ENCODE measurements around the gene CADPS. TPM values are rescaled to one million over a fixed set of nuclear protein-coding genes. Genes with fewer than 3 reads are reported as not detected.

CADPS gene
- total RNA-seq, 1 experiment from 2014 or later: not detected

DNA sequence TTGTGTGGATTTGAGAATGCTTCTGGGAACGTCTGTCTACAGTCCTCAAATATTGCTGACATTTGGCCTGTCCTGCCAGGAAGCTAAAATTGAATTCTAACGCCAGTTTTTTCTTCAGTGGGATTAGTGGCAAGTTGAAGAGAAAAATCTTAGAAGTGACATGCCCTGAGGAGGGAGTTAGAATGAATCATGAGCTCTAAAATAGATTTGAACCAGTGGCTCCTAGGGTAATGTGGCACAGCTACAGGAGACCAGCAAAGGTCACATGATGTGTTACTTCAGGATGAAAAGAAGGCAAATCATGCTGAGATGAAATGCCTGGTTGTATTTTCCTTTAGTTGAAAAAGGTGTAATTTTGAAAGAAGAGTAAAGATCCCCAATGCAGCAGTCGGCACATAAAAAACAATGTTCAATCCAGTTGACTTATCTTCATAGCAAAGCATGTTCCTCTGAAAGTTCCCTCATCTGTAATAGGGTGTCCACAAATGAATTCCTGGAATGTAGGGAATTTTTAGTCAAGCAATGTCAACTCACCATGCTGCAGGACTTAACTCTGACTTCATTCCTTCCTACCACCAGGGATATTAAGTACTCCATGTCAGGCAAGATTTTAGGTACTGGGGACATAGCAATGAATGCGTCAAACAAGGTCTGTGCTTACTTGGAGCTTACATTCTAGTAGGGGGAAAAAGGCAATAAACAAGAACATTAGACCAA, 171.6 kb downstream of the CADPS start:
- ChIA-PET CTCF (no interaction called here), POLR2A (ENCODE audit: unreplicated experiment) (interaction anchor here (1.0 kb wide), 1 partner anchor 705 kb away, joined by 3 read pairs; no protein-coding TSS in a partner anchor)
- BruUV-seq (replicated peaks): no TSS peak

DNA sequence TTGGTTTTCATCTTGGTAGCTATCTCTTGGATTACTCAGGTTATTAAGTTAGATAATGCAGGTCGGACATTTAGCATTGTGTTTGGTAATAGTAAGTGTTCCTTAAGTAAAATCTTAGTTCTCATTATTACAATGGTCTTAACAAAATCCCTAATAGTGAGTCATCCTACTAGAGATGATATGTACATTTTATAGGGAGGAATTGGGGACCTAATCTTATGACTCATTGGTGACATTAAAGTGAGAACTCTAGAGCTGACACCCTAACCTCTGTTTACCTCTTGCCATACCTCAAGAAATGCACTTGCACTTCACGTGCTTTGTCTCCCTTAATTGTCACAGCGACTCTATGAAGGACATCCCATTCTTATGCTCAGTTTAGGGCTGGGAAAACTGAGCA, 174.9 kb downstream of the CADPS start:
- no TSS peak for BruUV-seq (replicated peaks)
- Histone ChIP-seq H3K4me2 (ENCODE audit: low read length) (no peak overlapping the region), H3K36me3 (ENCODE audit: low read depth, low read length) (no peaks in the 10 kb centered on the region), H3F3A (ENCODE audit: low read length, unreplicated experiment) (no peaks in the 10 kb centered on the region), H3K4me1 (ENCODE audit: insufficient read depth, low read length) (no peaks in the 10 kb centered on the region), H3K9me2 (replicated peaks; ENCODE audit: low read length) (no peaks in the 10 kb centered on the region), H4K20me1 (ENCODE audit: low read length) (no peaks in the 10 kb centered on the region), H3K27ac (ENCODE audit: low read length) (no peak overlapping the region), H3K9me3 (ENCODE audit: low read length) (no peaks in the 10 kb centered on the region), H3K27me3 (ENCODE audit: low read length) (no peaks in the 10 kb centered on the region), H3K4me3 (ENCODE audit: low read length) (no peak overlapping the region), H2AFZ (ENCODE audit: low read length) (no peak overlapping the region), H3K79me2 (ENCODE audit: low read length) (no peaks in the 10 kb centered on the region), H3K9ac (ENCODE audit: low read length) (no peak overlapping the region)
- TF ChIP-seq EZH2 (IDR thresholded peaks at IDR 0.05; ENCODE audit: low read length, unreplicated experiment): no peak
- TF ChIP-seq, protein P1, sequence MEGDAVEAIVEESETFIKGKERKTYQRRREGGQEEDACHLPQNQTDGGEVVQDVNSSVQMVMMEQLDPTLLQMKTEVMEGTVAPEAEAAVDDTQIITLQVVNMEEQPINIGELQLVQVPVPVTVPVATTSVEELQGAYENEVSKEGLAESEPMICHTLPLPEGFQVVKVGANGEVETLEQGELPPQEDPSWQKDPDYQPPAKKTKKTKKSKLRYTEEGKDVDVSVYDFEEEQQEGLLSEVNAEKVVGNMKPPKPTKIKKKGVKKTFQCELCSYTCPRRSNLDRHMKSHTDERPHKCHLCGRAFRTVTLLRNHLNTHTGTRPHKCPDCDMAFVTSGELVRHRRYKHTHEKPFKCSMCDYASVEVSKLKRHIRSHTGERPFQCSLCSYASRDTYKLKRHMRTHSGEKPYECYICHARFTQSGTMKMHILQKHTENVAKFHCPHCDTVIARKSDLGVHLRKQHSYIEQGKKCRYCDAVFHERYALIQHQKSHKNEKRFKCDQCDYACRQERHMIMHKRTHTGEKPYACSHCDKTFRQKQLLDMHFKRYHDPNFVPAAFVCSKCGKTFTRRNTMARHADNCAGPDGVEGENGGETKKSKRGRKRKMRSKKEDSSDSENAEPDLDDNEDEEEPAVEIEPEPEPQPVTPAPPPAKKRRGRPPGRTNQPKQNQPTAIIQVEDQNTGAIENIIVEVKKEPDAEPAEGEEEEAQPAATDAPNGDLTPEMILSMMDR (conservative IDR thresholded peaks at IDR 0.05; ENCODE audit: low read depth, low read length): no peak
- TF ChIP-seq EZH2phosphoT487 (IDR thresholded peaks at IDR 0.05; ENCODE audit: borderline replicate concordance, low read length): no peak
- intact Hi-C loops (cut with micrococcal nuclease): no loop called here
- ChIA-PET CTCF (no interaction called here), POLR2A (ENCODE audit: unreplicated experiment) (no interaction called here)
- ATAC-seq (no peak), DNase-seq (no peak)

More for the DNA sequence above, 171.6 kb downstream of the CADPS start:
- Histone ChIP-seq H3K27me3 (ENCODE audit: low read length) (no peaks in the 10 kb centered on the region), H3K9me2 (replicated peaks; ENCODE audit: low read length) (no peaks in the 10 kb centered on the region), H2AFZ (ENCODE audit: low read length) (no peak overlapping the region), H3K27ac (ENCODE audit: low read length) (no peak overlapping the region), H3K4me2 (ENCODE audit: low read length) (no peak overlapping the region), H3F3A (ENCODE audit: low read length, unreplicated experiment) (no peaks in the 10 kb centered on the region), H3K79me2 (ENCODE audit: low read length) (no peaks in the 10 kb centered on the region), H3K4me3 (ENCODE audit: low read length) (no peak overlapping the region), H3K4me1 (ENCODE audit: insufficient read depth, low read length) (no peaks in the 10 kb centered on the region), H3K9ac (ENCODE audit: low read length) (no peak overlapping the region), H3K36me3 (ENCODE audit: low read depth, low read length) (no peaks in the 10 kb centered on the region), H4K20me1 (ENCODE audit: low read length) (no peaks in the 10 kb centered on the region), H3K9me3 (ENCODE audit: low read length) (no peaks in the 10 kb centered on the region)
- intact Hi-C loops (cut with micrococcal nuclease): no loop called here
- ATAC-seq: no peak
- no peak for DNase-seq
- TF ChIP-seq EZH2phosphoT487 (IDR thresholded peaks at IDR 0.05; ENCODE audit: borderline replicate concordance, low read length) (no peak), EZH2 (IDR thresholded peaks at IDR 0.05; ENCODE audit: low read length, unreplicated experiment) (no peak)
- TF ChIP-seq, protein P1 (conservative IDR thresholded peaks at IDR 0.05; ENCODE audit: low read depth, low read length): no peak

DNA sequence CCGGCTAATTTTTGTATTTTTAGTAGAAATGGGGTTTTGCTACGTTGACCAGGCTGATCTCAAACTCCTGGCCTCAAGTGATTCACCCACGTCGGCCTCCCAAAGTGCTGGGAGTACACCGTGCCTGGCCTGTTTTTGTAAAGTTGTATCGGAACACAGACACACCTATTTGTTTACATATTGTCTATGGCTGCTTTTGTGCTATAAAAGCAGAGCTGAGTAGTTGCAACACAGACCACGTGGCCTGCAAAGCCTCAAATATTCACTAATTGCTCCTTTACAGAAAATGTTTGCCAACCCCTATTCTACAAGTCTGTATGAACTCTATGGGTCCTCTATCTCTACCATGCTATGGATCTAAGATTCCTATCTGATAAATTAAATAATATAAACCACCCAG, 175.5 kb downstream of the CADPS start:
- Histone ChIP-seq H3K27me3 (ENCODE audit: low read length) (no peaks in the 10 kb centered on the region), H3K27ac (ENCODE audit: low read length) (no peak overlapping the region), H2AFZ (ENCODE audit: low read length) (no peak overlapping the region), H4K20me1 (ENCODE audit: low read length) (no peaks in the 10 kb centered on the region), H3K9me2 (replicated peaks; ENCODE audit: low read length) (no peaks in the 10 kb centered on the region), H3K9ac (ENCODE audit: low read length) (no peak overlapping the region), H3K4me3 (ENCODE audit: low read length) (no peak overlapping the region), H3K36me3 (ENCODE audit: low read depth, low read length) (no peaks in the 10 kb centered on the region), H3K9me3 (ENCODE audit: low read length) (no peaks in the 10 kb centered on the region), H3K4me2 (ENCODE audit: low read length) (no peak overlapping the region), H3K4me1 (ENCODE audit: insufficient read depth, low read length) (no peaks in the 10 kb centered on the region), H3F3A (ENCODE audit: low read length, unreplicated experiment) (no peaks in the 10 kb centered on the region), H3K79me2 (ENCODE audit: low read length) (no peaks in the 10 kb centered on the region)
- TF ChIP-seq, protein P1 (conservative IDR thresholded peaks at IDR 0.05; ENCODE audit: low read depth, low read length): no peak
- TF ChIP-seq EZH2 (IDR thresholded peaks at IDR 0.05; ENCODE audit: low read length, unreplicated experiment): no peak
- no peak for TF ChIP-seq EZH2phosphoT487 (IDR thresholded peaks at IDR 0.05; ENCODE audit: borderline replicate concordance, low read length)
- ATAC-seq (no peak), DNase-seq (no peak)
- CTCF ChIA-PET: no interaction called here
- POLR2A ChIA-PET (ENCODE audit: unreplicated experiment): no interaction called here
- no TSS peak for BruUV-seq (replicated peaks)
- intact Hi-C loops (cut with micrococcal nuclease): no loop called here
